Measurements from ENCODE around the gene C5orf63. TPM values are rescaled to one million over a fixed set of nuclear protein-coding genes. Genes with fewer than 3 reads are reported as not detected.
A peak's percentile ranks its signal among the peaks of the same experiment; 100 is the strongest.
"Not testable (repeated sequence)": the region's sequence is repeated elsewhere in the genome, so short reads cannot be mapped to it uniquely, and the experiment has no call there.

Gene C5orf63
- total RNA-seq (1 to 10 TPM; 5.2 to 5.6 TPM), total RNA-seq (4.4 to 7.6 reads per million in 2 donors)

GRCh38 chr5:127072861-127073846, at the start of gene C5orf63:
C5orf63 (minus strand) TSS chr5:127073502; CDS start chr5:127058995, 14,507 bp downstream.
- Mint-ChIP-seq H3K4me1 (peaks cover 18% of the 10 kb centered on the region), H3K27ac (peak within 1 kb of the TSS; percentile 86), H3K27me3 (no peaks in the 10 kb centered on the region), H3K36me3 (ENCODE audit: low read depth) (peaks cover 2% of the 10 kb centered on the region), H3K4me3 (peak within 1 kb of the TSS; percentile 93)
- ATAC-seq (peak; percentile 88), DNase-seq (peak; percentile 30 to 55 (median 39))
- H3K9me3 ChIP-seq (ENCODE audit: control insufficient read depth, low read length, poor library complexity, severe bottlenecking) = no peaks in the 10 kb centered on the region

DNA sequence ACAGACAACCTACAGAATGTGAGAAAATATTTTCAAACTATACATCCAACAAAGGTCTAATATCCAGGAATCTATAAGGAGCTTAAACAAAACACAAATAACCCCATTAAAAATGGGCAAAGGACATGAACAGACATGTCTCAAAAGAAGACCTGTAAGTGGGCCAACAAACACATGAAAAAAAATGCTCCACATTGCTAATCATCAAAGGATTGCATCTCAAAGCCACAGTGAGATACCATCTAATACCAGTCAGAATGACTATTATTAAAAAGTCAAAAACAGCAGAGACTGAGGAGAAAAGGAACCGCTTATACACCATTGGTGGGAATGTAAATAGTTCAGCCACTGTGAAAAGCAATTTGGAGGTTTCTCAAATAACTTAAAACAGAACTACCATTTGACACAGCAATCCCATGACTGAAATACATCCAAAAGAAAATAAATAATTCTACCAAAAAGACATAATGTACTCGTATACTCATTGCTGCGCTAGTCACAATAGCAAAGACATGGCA, 39.1 kb upstream of the C5orf63 start:
- DNase-seq (no peak), ATAC-seq (no peak)
- Mint-ChIP-seq H3K4me3 (no peak overlapping the region), H3K36me3 (ENCODE audit: low read depth) (peaks cover 3% of the 10 kb centered on the region), H3K4me1 (no peaks in the 10 kb centered on the region), H3K27ac (no peak overlapping the region), H3K27me3 (peaks cover 20% of the 10 kb centered on the region)
- H3K9me3 ChIP-seq (ENCODE audit: control insufficient read depth, low read length, poor library complexity, severe bottlenecking) = peaks cover 4% of the 10 kb centered on the region

DNA sequence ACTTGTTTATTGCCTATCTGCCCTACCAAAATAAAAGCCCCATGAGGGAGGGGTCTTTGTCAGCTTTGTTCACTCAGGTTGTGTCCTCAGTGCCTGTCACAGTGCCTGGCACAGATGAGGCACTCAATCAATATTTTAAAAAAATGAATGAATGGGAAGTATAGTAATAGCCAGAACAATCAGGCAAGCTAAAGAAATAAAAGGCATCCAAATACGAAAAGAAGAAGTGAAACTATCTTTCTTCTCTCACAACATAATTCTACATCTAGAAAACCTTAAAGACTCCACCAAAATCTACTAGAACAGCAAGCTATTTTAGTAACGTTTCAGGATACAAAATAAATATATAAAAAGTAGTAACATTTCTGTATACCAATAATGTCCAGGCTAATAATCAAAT, 37.8 kb upstream of the C5orf63 start:
- Mint-ChIP-seq H3K27me3 (peaks cover 14% of the 10 kb centered on the region), H3K27ac (no peak overlapping the region), H3K4me1 (no peaks in the 10 kb centered on the region), H3K4me3 (no peak overlapping the region), H3K36me3 (ENCODE audit: low read depth) (peaks cover 3% of the 10 kb centered on the region)
- ATAC-seq = no peak
- DNase-seq = no peak
- H3K9me3 ChIP-seq (ENCODE audit: control insufficient read depth, low read length, poor library complexity, severe bottlenecking) = peaks cover 4% of the 10 kb centered on the region

- H3K4me1 Mint-ChIP-seq; H3K27me3 Mint-ChIP-seq; DNase-seq; H3K4me3 Mint-ChIP-seq; H3K27ac Mint-ChIP-seq; ATAC-seq; H3K36me3 Mint-ChIP-seq (ENCODE audit: low read depth); H3K9me3 ChIP-seq (ENCODE audit: control insufficient read depth, low read length, poor library complexity, severe bottlenecking): not testable (repeated sequence)
These were observed 35.4 kb upstream of the C5orf63 start for GRCh38 chr5:127108624-127109260.

DNA sequence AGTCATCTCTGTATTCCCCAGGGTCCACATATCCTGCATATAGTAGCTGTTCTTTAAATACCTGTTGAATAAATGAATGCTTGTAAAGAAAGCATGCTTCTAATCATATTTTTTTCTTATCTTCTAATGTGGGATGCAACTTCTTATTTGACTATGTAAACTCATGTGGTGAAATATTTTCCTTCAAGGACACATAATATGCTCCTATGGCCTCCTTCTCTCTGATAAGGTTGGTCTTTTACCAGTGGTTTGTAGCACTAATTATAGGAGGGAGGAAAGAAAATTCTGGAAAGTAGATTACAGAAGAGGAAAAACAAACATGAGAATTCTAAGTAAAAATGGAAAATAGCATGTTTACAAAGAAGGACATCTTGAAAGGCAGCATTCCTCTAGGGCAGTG, 28.6 kb upstream of the C5orf63 start:
- Mint-ChIP-seq H3K27me3 (peaks cover 6% of the 10 kb centered on the region), H3K4me1 (no peaks in the 10 kb centered on the region), H3K4me3 (no peak overlapping the region), H3K27ac (no peak overlapping the region), H3K36me3 (ENCODE audit: low read depth) (no peaks in the 10 kb centered on the region)
- no peak for ATAC-seq
- DNase-seq = no peak
- H3K9me3 ChIP-seq (ENCODE audit: control insufficient read depth, low read length, poor library complexity, severe bottlenecking) = no peaks in the 10 kb centered on the region

- H3K9me3 ChIP-seq (ENCODE audit: control insufficient read depth, low read length, poor library complexity, severe bottlenecking) = no peaks in the 10 kb centered on the region
- H3K27ac Mint-ChIP-seq = no peak overlapping the region
- no peaks in the 10 kb centered on the region for H3K36me3 Mint-ChIP-seq (ENCODE audit: low read depth)
- no peaks in the 10 kb centered on the region for H3K4me1 Mint-ChIP-seq
- no peak for DNase-seq
- ATAC-seq = no peak
- H3K27me3 Mint-ChIP-seq = peaks cover 6% of the 10 kb centered on the region
- H3K4me3 Mint-ChIP-seq = no peak overlapping the region
These were observed 28.2 kb upstream of the C5orf63 start for GRCh38 chr5:127101533-127101932.

DNA sequence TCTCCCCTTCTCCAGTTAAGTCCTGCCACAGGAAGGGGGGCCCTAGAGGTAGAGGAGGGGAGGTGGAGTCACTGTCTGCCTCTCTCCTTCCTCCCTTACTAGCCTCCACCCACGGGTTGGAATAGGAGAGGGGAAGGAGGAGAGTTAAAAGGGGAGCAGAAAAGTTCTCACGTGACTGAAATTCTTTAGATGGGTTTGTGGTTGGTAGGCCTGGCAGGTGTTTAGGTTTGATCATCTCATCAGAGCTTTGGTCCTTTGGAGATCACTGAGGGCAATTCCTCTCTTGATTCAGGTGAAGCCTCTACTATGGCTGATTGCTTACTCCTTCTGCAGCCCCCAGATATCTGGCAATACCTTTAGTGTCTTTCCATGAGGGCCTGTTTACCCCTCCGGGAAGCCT, 24.9 kb upstream of the C5orf63 start:
- H3K9me3 ChIP-seq (ENCODE audit: control insufficient read depth, low read length, poor library complexity, severe bottlenecking) = no peaks in the 10 kb centered on the region
- H3K4me3 Mint-ChIP-seq = no peak overlapping the region
- no peaks in the 10 kb centered on the region for H3K36me3 Mint-ChIP-seq (ENCODE audit: low read depth)
- no peaks in the 10 kb centered on the region for H3K4me1 Mint-ChIP-seq
- no peak for DNase-seq
- peaks cover 15% of the 10 kb centered on the region for H3K27me3 Mint-ChIP-seq
- H3K27ac Mint-ChIP-seq = no peak overlapping the region
- ATAC-seq = no peak

DNA sequence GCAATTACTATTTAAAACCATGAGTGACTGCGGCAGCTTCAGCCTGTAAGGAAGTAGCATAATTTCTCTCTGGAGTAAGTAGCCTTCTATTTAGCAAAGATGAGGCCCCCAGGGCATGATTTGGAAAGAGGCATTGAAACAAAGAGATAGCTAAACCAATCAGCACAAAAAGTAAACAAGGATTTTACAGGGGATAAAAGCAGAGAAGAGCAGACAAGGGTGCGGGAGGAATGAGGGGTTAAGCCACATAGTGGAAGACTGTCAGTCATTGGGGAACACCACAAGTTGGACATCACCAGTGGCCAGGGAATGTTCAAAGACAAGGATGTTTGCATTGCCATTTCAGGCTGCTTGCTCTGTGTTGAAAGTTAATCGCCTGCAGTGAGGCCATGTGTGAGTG, 24.0 kb upstream of the C5orf63 start:
- ATAC-seq = no peak
- no peaks in the 10 kb centered on the region for H3K9me3 ChIP-seq (ENCODE audit: control insufficient read depth, low read length, poor library complexity, severe bottlenecking)
- Mint-ChIP-seq H3K36me3 (ENCODE audit: low read depth) (no peaks in the 10 kb centered on the region), H3K27ac (no peak overlapping the region), H3K27me3 (peaks cover 15% of the 10 kb centered on the region), H3K4me3 (no peak overlapping the region), H3K4me1 (no peaks in the 10 kb centered on the region)
- no peak for DNase-seq

- H3K36me3 Mint-ChIP-seq (ENCODE audit: low read depth) = no peaks in the 10 kb centered on the region
These were observed 23.2 kb upstream of the C5orf63 start for GRCh38 chr5:127096328-127096993.

DNA sequence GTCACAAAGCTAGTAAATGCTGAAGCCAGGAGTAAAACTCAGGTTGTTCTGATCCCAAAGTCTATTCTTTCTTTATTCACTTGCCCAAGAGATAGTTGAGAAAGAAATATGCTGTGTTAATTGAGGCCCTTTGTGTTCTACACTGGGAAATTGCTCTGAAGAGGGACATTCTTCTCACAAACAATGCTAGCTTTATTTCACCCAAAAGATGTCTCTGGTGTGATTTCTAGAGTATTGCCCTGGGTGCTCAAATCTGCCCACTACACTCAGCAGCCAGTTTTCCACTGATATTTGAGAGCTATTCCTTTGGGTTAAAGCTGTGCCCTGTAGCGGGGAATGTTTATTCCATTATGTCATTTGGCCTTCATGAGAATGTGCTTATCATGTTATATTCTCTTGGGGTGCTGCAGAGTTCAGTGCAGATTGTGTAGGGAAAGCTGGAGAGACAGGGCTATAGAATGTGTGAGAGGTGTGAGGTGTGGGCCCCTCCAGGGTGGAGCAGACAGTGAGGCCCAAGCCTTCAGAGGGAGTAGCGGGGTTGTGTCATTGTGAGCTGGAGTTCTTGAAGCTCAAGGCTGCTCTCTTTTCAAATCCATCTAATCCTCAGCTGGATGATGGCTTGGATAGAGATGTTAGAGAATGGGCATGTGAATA, 21.0 kb upstream of the C5orf63 start:
- Mint-ChIP-seq H3K36me3 (ENCODE audit: low read depth) (no peaks in the 10 kb centered on the region), H3K27me3 (peaks cover 24% of the 10 kb centered on the region), H3K27ac (no peak overlapping the region), H3K4me1 (peaks cover under 1% of the 10 kb centered on the region), H3K4me3 (no peak overlapping the region)
- H3K9me3 ChIP-seq (ENCODE audit: control insufficient read depth, low read length, poor library complexity, severe bottlenecking) = no peaks in the 10 kb centered on the region
- ATAC-seq = no peak
- DNase-seq = no peak

More at GRCh38 chr5:127096328-127096993, 23.2 kb upstream of the C5orf63 start:
- no peaks in the 10 kb centered on the region for H3K9me3 ChIP-seq (ENCODE audit: control insufficient read depth, low read length, poor library complexity, severe bottlenecking)
- Mint-ChIP-seq H3K27ac (no peak overlapping the region), H3K4me1 (no peaks in the 10 kb centered on the region), H3K4me3 (no peak overlapping the region), H3K27me3 (peaks cover 17% of the 10 kb centered on the region)
- DNase-seq (no peak), ATAC-seq (no peak)

DNA sequence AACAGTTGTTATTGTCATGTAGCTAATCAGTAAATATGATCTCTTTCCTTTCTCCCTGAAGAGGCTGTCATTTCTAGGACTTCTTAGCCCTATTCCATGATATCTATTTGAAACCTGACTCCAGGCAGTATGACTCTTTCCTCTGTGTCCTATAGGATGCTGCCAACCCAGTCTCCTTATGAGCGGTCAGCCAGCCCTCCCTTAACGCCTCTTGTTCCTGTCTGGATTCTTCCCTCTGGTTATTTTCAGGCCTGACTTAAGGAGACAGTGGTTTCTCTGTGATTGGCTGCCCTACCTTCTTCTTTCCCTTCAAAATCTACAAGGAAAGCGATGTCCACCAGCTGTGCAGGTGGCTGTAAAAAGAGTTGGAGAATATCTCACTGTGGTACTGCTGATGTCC, 19.4 kb upstream of the C5orf63 start:
- DNase-seq (no peak), ATAC-seq (no peak)
- H3K9me3 ChIP-seq (ENCODE audit: control insufficient read depth, low read length, poor library complexity, severe bottlenecking) = no peaks in the 10 kb centered on the region
- H3K36me3 Mint-ChIP-seq (ENCODE audit: low read depth) = no peaks in the 10 kb centered on the region
- no peak overlapping the region for H3K27ac Mint-ChIP-seq
- H3K4me3 Mint-ChIP-seq = no peak overlapping the region
- peaks cover 4% of the 10 kb centered on the region for H3K4me1 Mint-ChIP-seq
- peaks cover 25% of the 10 kb centered on the region for H3K27me3 Mint-ChIP-seq

DNA sequence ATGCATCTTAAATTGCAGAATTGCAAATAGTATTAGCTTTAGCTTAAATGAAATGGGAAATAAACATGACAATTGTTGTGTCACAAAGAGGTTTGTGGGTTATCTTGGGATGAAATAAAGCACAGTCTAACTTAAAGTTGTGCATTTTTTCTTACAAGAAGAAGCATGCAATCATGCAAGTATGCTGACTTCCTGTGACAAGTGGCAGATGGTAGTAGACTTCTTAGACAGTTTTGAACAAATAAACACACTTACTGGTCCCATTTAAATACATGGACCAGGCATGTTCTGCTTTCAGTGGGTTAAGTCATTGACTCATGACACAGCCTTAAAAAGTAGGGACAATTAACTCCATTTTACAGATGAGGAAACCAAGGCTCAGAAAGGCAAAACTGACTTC, 15.9 kb upstream of the C5orf63 start:
- H3K27me3 Mint-ChIP-seq = peaks cover 21% of the 10 kb centered on the region
- no peak for ATAC-seq
- no peak overlapping the region for H3K27ac Mint-ChIP-seq
- no peaks in the 10 kb centered on the region for H3K36me3 Mint-ChIP-seq (ENCODE audit: low read depth)
- no peaks in the 10 kb centered on the region for H3K9me3 ChIP-seq (ENCODE audit: control insufficient read depth, low read length, poor library complexity, severe bottlenecking)
- no peak for DNase-seq
- H3K4me1 Mint-ChIP-seq = peaks cover 5% of the 10 kb centered on the region
- no peak overlapping the region for H3K4me3 Mint-ChIP-seq
